Measurements from ENCODE around the gene GANC. TPM values are rescaled to one million over a fixed set of nuclear protein-coding genes. Genes with fewer than 3 reads are reported as not detected.

The GANC gene
- total and polyA plus RNA-seq, 4 donors, result 19.6 to 105 (median 53.6) TPM

DNA sequence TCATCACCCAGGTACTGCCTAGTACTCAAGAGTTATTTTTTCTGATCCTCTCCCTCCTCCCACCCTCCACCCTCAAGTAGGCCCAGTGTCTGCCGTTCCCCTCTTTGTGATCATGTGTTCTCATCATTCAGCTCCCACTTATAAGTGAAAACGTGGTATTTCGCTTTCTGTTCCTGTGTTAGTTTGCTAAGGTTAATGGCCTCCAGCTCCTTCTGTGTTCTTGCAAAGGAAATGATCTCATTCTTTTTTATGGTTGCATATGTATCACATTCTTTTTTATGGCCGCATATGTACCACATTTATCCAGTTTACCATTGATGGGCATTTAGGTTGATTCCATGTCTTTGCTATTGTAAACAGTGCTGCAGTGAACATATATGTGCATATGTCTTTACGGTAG, 8.2 kb upstream of the GANC start:
- peaks cover 14 to 49% (median 38%) of the 10 kb centered on the region in 4 donors for H3K36me3 ChIP-seq (ENCODE audit: control insufficient read depth in 4 of 4, insufficient read depth in 4 of 4, low read length in 4 of 4)
- WGBS, 2 donors, result 77 to 91% methylated on average over 5 of the region's 5 CpGs

DNA sequence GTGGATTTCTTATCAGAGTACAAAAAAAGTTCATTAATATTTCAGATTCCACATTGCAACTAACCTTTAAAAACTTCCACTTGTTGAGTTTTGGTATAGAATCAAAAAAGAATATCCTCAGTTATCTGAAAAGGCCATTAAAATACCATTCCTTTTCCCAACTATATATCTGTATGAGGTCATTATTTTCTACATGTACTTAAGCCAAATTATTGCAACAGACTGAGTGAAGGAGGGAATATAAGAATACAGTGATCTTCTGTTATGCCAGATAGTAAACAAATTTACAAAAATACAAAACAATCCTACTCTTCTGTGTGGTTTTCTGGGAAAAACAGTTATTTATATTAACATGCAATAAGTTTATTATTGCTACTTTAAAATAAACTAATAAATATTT, 5.7 kb upstream of the GANC start:
- Histone ChIP-seq H3K9me3 (ENCODE audit: control insufficient read depth in 4 of 4, insufficient read depth in 3 of 4, low read length in 3 of 4) (no peaks in the 10 kb centered on the region), H3K36me3 (ENCODE audit: control insufficient read depth in 4 of 4, insufficient read depth in 4 of 4, low read length in 4 of 4) (peaks cover 8 to 40% (median 25%) of the 10 kb centered on the region in 4 donors), H3K9ac (ENCODE audit: insufficient read depth in 1 of 2, low read length in 2 of 2) (no peak overlapping the region), H3K27me3 (ENCODE audit: control insufficient read depth in 3 of 3, insufficient read depth in 3 of 3, low read length in 2 of 3) (no peaks in the 10 kb centered on the region), H3K4me1 (ENCODE audit: control insufficient read depth in 5 of 5, insufficient read depth in 5 of 5, low read length in 5 of 5) (peaks cover 0 to 16% (median 4%) of the 10 kb centered on the region in 5 donors), H3K27ac (ENCODE audit: low read depth in 1 of 2, low read length in 1 of 2) (no peak overlapping the region), H3K4me3 (no peak overlapping the region)
- TF ChIP-seq CTCF (IDR thresholded peaks at IDR 0.05; ENCODE audit: control extremely low read depth, extremely low read depth), result no peak
- peak in 2 of 3 donors; percentile 39 to 56 for DNase-seq
- ATAC-seq (ENCODE audit: insufficient read depth, low FRiP score), result no peak

More for the DNA sequence above, 8.2 kb upstream of the GANC start:
- DNase-seq (no peak), ATAC-seq (ENCODE audit: insufficient read depth, low FRiP score) (no peak)
- H3K4me1 ChIP-seq (ENCODE audit: control insufficient read depth in 5 of 5, insufficient read depth in 5 of 5, low read length in 5 of 5), result peaks cover 0 to 4% (median 0%) of the 10 kb centered on the region in 5 donors
- no peak for TF ChIP-seq CTCF (IDR thresholded peaks at IDR 0.05; ENCODE audit: control extremely low read depth, extremely low read depth)
- H3K9ac ChIP-seq (ENCODE audit: insufficient read depth in 1 of 2, low read length in 2 of 2), result no peak overlapping the region
- H3K9me3 ChIP-seq (ENCODE audit: control insufficient read depth in 4 of 4, insufficient read depth in 3 of 4, low read length in 3 of 4), result no peaks in the 10 kb centered on the region
- no peak overlapping the region for H3K27ac ChIP-seq (ENCODE audit: low read depth in 1 of 2, low read length in 1 of 2)
- H3K27me3 ChIP-seq (ENCODE audit: control insufficient read depth in 3 of 3, insufficient read depth in 3 of 3, low read length in 2 of 3), result no peaks in the 10 kb centered on the region
- no peak overlapping the region for H3K4me3 ChIP-seq

- WGBS, 2 donors, result 39 to 42% methylated on average over 2 of the region's 2 CpGs
- DNase-seq (no peak), ATAC-seq (ENCODE audit: insufficient read depth, low FRiP score) (no peak)
- H3K4me1 ChIP-seq (ENCODE audit: control insufficient read depth in 5 of 5, insufficient read depth in 5 of 5, low read length in 5 of 5), result peaks cover 0 to 31% (median 10%) of the 10 kb centered on the region in 5 donors
- no peaks in the 10 kb centered on the region for H3K27me3 ChIP-seq (ENCODE audit: control insufficient read depth in 3 of 3, insufficient read depth in 3 of 3, low read length in 2 of 3)
- H3K9ac ChIP-seq (ENCODE audit: insufficient read depth in 1 of 2, low read length in 2 of 2), result no peak overlapping the region
- peak overlapping the region in 1 of 2 donors; percentile 49 for H3K27ac ChIP-seq (ENCODE audit: low read depth in 1 of 2, low read length in 1 of 2)
- peaks cover 3 to 16% (median 10%) of the 10 kb centered on the region in 4 donors for H3K36me3 ChIP-seq (ENCODE audit: control insufficient read depth in 4 of 4, insufficient read depth in 4 of 4, low read length in 4 of 4)
- TF ChIP-seq CTCF (IDR thresholded peaks at IDR 0.05; ENCODE audit: control extremely low read depth, extremely low read depth), result no peak
- H3K4me3 ChIP-seq, result no peak overlapping the region
- H3K9me3 ChIP-seq (ENCODE audit: control insufficient read depth in 4 of 4, insufficient read depth in 3 of 4, low read length in 3 of 4), result no peaks in the 10 kb centered on the region
Observed at GRCh38 chr15:42270551-42270950, 2.5 kb upstream of the GANC start.

- Histone ChIP-seq H3K9ac (ENCODE audit: insufficient read depth in 1 of 2, low read length in 2 of 2) (no peak overlapping the region), H3K4me1 (ENCODE audit: control insufficient read depth in 5 of 5, insufficient read depth in 5 of 5, low read length in 5 of 5) (peaks cover 0 to 31% (median 14%) of the 10 kb centered on the region in 5 donors), H3K36me3 (ENCODE audit: control insufficient read depth in 4 of 4, insufficient read depth in 4 of 4, low read length in 4 of 4) (peaks cover under 1 to 12% (median 6%) of the 10 kb centered on the region in 4 donors), H3K4me3 (no peak overlapping the region), H3K9me3 (ENCODE audit: control insufficient read depth in 4 of 4, insufficient read depth in 3 of 4, low read length in 3 of 4) (no peaks in the 10 kb centered on the region), H3K27ac (ENCODE audit: low read depth in 1 of 2, low read length in 1 of 2) (no peak overlapping the region), H3K27me3 (ENCODE audit: control insufficient read depth in 3 of 3, insufficient read depth in 3 of 3, low read length in 2 of 3) (no peaks in the 10 kb centered on the region)
- no peak for TF ChIP-seq CTCF (IDR thresholded peaks at IDR 0.05; ENCODE audit: control extremely low read depth, extremely low read depth)
- 47 to 67% methylated on average over 5 of the region's 5 CpGs for WGBS, 2 donors
- ATAC-seq (ENCODE audit: insufficient read depth, low FRiP score), result no peak
- no peak for DNase-seq
Observed at GRCh38 chr15:42270996-42271395, 2.0 kb upstream of the GANC start.

All from lung (tissue), 12 donors.